SIG-M5 treated with dmso at 0.1 percent for 504 hours (cell line): ENCODE data around the gene GPC6.
"Not testable (repeated sequence)": the region's sequence is repeated elsewhere in the genome, so short reads cannot be mapped to it uniquely, and the experiment has no call there.

Experiments
- DNase-seq: peaks from one replicate; lab custom pipeline; 2025; ENCODE audit not compliant: unreplicated experiment; lab: John Stamatoyannopoulos, UW

Gene GPC6

DNA sequence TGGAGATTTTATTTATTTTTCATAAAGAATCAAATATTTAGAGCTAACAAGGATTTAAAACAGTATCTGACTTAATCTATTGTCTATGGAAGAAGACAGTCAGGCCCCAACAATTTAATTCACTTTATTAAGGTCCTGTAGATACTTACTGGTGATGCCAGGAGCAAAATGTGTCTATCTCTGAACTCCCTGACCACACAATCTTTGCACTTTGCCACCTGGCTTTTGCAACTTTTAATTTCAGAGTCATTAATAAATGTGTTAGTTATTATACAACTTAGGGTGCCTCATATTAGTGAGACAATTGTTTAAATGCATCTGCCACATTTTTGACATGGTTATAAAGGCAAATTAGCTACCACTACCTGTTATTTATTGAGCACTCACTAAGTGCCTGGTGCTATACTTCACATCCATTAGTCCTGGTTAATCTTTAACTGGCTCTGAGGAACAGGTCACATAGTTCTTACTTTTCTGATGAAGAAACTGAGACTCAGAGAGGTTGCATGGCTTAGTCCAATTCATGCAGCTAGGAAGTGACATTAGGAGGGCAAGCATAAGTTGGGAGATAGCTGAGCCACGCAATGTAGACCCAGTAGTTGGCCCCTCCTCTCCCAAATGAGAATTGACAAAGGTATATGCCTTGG lies 955.0 kb downstream of the GPC6 start:
- no peak for DNase-seq

DNA sequence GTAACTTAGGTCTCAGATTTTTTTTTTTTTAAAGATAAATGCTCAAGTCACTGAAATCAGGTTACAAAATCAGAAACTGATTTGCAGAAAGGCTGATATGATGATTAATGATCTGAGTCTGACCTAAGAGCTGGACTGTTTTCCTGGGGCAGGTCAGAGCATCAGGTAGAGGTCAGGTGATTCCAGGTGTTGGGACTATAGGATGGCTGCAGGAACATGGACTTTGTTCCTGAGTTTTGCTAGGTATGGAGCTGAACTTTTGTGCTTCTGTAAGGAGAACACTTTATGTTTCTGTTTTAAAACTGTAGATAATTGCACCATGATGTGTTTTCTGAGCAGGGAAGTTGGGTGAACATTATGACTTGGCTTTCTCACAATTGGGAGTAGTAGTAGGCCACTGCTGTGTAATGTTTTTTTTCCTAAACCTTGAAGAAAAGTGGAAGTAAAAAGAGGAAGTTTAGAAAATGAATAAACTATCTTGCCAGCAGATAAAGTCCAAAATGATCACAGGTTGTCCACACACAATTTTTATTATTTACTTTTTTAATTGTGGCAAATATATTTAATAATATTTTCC lies 955.7 kb downstream of the GPC6 start:
- DNase-seq = peak; percentile 37

DNA sequence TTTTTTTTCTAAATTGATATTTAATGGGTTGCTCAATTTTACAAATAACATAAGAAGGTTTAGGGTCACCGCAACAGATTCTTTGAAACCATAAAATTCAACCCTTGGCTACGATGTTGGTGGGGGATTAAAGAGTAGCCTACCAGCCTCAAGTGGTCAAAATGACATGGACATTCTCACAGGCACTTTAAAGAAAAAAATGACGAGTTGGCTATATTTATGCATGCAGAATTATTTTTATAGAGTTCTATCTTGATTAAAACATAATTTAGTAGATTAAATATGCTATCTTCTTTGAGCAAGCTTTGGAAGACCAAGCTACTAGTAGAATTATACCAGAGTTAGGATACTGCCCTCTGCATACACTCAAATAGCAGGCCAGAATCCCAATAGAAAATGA lies 959.9 kb downstream of the GPC6 start:
- DNase-seq = no peak

DNA sequence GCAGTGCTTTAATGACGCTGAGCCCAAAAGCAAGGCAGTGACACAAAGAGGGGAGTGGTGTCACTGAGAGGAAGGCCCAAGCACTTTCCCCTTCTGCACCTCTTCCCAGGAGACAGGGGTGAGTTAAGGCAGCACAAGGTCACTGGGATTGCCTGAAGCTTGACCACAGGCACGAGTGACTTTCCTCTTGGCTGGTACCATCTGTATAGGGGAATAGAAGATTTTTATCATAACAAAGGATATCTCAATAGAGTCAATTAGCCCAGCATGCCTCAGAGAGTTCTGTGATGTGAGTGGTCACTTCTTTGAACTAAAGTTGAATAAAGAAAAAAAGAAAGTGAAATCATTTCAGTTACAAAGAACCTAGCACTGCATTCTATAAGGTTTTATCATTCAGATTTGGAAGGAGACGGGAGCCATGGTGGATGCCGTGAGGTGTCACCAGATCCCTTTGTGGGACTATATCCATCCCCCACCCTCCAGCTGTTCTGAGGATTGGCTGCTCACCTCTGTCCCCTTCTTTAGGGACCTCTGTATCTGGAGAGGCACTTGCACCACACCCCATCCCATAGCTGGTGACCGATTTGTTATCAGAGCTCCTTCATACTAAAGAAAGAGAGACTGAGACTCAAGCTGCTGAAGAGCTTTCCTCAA lies 961.7 kb downstream of the GPC6 start:
- DNase-seq = no peak

DNA sequence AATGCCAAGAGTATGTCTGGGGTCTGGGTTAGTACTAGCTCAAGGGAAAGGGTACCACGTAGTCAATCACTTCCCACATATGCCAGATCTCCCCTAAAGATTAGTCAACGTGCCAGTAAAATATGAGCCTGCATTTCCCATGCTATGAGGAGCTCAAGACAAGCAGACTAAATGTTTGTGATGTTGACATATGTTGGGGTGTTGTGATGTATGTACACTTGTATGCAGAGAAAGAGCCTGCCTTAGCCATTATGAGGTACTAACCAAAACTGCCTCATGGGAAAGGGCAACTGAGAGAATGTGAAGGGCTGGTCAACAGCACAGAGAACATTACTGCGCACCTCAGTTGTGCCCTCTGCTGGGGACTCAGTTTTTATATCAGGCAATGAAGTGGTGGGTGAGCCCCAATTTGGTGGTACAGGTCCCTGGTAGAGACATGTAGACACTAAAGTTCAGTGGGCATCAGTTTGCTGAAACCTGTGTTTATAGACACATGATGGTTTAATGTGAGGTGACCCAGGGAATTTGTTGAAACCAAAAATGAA lies 965.9 kb downstream of the GPC6 start:
- DNase-seq = peak; percentile 9

DNA sequence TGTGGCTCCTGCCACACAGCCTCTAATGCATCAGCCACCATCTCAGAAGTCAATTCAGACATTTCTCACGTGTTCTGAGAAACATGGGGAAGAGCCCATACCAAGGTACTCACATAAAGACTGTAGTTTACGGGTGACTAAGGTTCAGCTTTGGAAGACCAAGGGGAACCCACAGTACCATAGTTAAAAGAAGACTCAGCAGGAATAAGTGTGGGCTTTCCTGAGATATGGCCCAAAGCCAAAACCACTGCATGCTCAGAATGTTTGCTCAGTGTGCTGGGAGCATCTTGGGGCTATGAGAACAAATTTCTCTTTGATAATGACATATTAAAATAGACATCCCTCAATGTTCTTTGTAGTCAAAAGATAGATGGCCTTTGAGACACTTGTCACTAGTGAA lies 969.1 kb downstream of the GPC6 start:
- DNase-seq = no peak

DNA sequence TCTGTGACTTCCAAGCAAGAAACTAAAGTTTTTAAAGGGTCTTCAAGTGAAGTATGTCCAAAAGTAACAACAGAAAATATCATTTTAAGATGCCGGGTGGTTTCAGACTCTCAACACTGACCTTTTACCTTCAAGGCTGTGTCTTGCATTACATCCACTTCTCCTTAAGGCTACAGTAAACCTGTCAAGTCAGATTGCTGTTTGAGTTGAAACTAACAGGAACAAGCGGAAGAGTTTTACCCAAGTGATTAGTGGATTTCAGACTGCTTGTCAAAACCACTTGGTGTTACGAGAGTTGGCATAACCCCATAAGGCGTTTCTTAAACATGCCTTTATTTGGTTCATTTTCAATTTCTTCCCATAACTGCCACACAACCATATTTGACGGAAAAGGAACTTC lies 969.8 kb downstream of the GPC6 start:
- DNase-seq = no peak

DNA sequence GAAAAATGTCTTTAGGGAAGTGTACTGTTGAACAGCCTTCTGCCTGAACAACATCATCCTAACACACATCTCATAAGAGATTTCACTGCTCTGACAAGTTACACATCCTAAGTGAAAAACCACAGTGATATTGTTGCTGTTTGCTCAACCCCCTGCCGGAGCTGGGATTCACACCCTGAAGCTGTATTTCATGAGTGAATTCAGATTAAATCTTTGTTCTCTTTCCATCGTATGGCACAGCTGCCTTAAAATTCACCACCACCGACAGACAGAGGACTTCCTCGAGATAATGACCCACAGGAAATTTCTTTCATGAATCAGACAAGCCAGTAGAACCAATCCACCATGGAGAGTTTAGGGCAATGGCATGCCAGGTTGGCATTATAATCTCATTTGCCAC lies 972.1 kb downstream of the GPC6 start:
- DNase-seq = no peak

DNA sequence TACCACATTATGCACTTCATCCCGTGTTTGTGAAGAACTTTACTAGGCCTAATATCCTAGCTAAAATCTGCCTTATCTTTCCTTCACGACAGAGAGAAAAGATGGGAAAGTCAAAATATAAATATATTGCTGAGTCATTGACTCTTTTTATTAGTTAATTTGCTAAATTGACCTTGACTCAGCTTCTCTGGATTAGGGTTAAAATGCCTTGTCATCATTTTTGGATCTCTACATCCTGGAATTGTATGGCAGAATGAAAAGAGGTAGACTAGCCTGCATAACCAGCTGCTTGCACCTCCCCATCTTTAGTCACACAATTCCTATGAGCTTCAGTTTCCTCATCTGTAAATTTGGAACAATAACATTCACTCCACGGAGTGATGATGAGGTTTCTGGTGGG lies 972.5 kb downstream of the GPC6 start:
- DNase-seq = no peak

DNA sequence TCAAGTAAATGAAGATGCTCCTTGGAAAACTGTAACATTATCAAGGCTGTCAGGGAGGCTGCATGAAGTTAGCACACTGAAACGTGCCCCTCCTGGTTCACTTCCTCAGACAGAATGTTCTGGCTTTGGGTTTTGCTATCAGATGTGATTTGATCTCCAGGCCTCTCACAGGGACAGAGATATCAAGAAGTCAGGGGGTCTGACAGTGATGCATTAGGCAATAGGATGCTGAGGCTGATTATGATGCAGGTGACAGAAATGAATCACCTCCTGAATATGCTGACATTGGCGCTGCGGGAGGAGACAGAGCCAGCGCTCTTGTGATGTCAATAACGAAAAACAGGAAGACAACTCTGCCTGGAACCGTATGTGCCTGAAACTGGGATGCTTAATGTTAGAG lies 974.4 kb downstream of the GPC6 start:
- DNase-seq = no peak

DNA sequence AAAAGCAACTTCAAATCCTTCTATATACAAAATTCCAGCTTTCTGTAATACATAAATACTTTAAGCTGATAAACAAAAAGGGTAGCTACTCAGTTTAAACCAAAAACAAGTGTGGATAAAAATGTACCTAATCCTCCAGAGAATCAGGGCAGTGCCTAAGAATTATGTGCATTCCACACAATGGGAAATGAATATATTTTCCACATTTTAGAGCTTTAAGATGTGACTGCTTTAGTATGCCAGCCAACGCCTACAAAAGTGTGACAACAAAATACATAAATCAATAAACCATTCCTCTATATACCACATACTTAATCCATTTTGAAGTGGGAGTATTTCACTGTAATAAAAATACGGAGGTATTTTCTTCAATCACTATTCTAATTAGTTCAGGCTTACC lies 977.6 kb downstream of the GPC6 start:
- DNase-seq = no peak

DNA sequence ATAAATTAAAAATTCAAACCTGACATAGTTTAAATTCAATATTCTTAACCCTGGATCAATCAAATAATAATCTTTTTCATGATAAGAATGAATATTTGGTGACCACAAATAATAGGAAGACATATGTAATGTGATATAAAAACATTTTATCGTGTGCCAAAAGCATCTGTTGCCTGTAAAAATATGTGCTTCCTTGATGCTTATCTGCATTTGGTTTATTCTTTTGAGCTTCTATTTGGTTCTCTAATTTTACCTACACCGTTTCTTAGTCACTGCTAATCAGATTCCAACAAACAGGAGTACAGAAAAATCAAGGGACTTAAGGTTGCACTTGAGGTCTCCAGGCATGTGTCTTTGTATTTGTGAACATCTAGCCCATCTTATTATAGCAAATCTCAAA lies 978.3 kb downstream of the GPC6 start:
- DNase-seq = no peak

DNA sequence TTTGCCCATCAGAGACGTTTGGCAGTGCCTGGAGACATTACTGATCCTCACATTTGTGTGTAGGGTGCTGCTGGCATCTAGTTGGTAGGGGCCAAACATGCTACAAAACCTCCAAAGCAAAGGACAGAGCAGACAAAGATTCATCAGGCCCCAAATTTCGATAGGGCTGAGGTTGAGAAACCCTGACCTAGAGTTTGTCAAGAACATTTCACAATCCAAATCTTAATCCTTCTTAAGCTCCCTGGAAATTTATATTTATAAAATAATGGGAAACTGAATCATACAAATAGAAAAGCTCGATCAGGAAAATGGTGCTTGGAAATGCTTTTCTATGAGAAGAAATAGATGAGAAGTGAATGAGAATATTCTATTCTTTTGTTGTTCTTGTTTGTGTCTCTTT lies 979.3 kb downstream of the GPC6 start:
- no peak for DNase-seq

DNA sequence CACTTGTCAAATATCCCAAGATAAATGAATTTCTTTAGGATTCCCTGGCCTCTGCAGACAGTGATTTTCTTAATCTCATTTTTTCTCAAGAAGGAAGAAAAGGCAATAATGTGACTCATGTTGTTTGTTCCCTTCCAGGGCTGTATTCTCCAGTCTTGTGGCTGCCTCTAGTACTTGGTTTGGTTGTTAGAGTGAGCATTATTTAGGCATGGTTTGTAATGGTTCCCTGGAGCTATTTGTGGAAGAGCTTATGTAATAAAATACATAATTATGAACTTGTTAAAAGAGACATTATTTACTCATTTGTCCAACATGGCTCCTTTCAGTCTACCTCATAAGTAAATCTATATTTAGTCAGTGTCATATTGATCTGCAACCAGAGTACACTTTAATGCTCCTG lies 982.5 kb downstream of the GPC6 start:
- DNase-seq = no peak

DNA sequence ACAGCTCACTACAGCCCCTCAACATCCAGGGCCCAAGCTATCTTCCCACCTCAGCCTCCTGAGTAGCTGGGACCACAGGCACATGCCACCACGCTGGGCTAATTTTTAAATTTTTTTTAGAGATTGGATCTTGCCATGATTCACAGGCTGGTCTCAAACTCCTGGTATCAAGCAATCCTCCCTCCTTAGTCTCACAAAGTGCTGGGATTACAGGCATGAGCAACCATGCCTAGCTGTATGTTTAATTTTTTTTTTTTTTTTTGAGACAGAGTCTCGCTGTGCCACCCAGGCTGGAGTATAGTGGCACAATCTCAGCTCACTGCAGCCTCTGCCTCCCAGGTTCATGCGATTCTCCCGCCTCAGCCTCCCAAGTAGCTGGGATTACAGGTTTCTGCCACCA lies 983.3 kb downstream of the GPC6 start:
- not testable (repeated sequence) for DNase-seq

DNA sequence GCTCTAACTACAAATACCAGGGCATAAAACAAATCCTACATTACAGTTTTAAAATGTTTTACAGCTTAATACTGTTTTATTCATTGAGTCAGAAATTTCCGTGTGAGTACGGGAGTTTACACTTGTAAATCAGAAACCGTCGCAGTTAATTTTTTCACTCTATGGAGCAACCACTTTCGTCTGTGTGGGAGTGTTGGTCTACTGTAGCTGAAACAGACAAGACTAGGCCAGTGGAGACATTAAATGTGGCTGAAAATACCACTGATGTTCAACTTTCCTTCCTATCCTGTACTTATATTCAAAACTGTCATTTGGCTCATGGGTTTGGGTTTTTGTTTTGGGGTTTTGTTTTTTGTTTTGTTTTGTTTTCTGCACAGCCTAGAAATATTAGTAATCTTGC lies 984.2 kb downstream of the GPC6 start:
- no peak for DNase-seq

DNA sequence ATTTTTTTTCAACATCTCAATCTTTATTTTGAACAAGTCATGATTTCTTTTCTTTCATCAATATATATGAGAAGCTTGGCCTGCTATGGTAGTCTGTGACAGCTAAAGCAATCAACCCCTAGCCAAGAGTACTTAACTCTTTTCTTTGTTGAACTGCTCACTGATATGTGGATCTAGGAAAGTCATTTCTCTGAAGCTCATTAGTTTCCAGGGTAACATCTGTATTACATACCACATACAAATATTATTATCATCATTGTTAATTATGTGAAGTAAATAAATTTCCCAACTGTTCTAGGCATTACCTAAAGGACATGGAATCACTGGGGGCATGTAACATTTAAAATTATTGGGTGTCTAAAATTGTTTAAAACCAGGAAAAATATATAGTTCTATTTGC lies 985.6 kb downstream of the GPC6 start:
- no peak for DNase-seq

DNA sequence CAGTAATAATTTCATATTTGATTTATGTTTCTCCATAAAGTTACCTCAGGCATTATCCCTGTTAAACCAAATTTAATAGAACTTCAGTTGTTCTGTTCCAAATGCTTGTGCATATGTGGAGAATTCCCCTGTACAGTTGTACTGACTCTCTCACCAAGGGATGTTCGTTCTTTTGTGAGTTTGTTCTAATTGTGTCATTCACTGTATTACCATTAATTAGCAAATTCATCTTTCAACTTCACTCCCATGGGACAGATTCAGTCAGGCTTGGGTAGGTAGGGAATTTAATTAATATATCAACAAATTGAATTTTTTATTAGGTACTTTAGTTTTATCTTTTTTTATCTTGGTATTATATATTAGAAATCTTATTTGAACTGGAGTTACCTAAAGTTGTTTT lies 987.5 kb downstream of the GPC6 start:
- DNase-seq = no peak

DNA sequence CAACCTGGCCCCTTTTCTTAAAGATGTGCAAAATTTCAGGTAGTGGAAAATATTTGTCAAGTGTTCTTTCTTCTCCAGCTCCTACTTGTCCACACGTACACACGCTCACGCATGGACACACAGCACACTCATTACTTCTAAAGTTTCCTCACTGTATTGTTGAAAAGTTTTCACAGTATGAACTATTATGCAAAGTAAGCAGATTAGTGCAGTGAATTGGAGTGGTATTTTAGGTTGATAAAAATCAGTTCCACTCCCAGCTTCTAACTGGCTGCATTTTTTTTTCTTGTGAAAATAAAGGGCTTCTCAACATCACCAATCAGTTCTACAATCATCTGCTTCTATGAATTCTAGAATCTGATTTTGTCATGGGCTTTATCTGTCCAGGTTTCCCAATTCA lies 988.4 kb downstream of the GPC6 start:
- no peak for DNase-seq

DNA sequence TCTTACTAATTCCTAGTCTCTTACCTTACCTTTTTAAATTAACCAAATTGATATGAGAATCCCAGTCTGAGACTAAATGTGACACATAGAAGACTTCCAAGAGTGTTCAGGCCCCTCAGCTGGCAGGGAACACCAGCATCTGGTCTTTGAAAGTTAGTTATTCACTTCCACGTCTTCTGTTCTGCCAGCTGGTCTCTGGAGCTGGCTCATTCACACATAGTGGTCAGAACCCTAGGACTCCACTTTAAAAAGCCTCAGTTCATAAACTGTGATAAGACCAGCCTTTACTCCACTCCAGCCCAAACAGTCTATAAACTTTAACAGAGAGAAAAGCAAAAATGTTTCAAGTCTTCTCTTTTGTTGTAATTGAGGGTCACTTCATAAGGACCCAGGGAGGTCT lies 989.9 kb downstream of the GPC6 start:
- no peak for DNase-seq

DNA sequence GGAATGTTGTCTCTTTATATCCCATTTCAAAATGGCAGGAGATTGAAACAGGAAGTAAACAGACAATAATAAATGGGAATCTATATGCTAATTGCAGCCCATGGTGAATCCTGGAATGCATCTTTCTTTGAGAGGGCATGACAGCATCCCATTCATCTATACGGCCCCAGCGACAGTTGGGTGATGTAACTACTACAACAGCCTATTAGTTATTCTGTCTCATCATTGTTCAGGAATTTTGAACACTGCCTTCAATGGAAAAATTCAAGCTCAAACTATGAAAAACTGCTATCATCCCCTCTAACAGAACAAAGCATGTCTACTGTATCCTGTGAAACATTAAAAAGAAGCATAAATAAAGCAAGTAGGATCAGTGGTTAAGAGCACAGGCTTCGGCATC lies 990.8 kb downstream of the GPC6 start:
- no peak for DNase-seq

DNA sequence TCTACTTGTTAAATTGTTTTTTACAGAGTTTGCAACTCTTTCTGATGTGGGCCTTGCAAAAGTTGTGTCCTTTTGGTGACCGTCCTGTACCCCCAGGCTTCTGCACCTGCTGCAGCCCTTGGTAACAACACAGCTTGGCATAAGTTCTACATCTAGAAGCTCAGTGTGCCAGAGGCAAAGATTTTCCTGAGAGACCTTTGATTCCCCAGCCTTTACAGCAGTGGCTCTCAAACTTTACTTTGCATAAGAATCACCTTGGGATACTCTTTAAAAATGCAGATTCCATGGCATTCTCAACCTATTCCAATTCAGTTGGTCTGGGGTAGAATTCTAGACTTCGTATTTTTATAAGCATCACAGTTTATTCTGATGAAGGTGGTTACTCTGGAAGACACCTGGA lies 991.9 kb downstream of the GPC6 start:
- DNase-seq = no peak

DNA sequence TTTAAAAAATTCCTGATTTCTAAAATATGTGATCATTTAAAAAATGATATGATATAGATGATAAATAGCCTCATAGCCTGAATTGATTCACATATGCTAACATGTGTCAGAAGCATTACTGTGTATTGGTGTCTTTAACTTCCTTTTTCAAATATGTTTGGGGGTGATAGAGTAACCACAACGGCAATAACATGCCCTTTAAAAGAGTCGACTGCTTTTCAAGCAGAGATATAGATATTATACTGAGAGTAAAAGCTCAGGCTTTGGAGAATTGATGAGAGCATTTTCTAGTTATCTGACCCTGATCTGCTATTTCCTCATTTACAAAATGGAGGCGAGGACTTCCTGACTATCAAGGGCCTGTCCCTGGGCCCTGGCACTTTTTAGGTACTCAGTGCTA lies 992.3 kb downstream of the GPC6 start:
- no peak for DNase-seq
